Measurements from ENCODE around the gene ADIPOQ.

Gene ADIPOQ

DNA sequence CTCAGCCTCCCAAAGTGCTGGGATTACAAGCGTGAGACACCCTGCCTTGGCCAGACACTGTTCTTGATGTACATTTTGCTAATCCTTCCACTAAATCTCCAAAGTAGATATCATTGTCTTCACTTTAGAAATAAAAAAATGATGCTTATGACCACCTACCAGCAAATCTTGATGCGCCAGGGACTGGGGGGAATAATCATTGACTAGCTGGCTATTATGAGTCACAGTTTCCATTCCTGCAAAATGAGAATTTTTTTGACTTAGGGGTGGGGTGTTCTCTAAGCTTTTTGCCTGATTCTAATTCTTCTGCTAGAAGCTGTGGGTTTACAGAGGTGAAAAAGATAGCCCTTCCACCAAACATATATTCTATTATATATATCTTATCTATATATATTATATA lies 19.1 kb upstream of the ADIPOQ start:
- DNase-seq (ENCODE audit: low read depth): no peak
- H3K4me3 ChIP-seq (ENCODE audit: low read length): no peak overlapping the region
- TF ChIP-seq, protein P1, sequence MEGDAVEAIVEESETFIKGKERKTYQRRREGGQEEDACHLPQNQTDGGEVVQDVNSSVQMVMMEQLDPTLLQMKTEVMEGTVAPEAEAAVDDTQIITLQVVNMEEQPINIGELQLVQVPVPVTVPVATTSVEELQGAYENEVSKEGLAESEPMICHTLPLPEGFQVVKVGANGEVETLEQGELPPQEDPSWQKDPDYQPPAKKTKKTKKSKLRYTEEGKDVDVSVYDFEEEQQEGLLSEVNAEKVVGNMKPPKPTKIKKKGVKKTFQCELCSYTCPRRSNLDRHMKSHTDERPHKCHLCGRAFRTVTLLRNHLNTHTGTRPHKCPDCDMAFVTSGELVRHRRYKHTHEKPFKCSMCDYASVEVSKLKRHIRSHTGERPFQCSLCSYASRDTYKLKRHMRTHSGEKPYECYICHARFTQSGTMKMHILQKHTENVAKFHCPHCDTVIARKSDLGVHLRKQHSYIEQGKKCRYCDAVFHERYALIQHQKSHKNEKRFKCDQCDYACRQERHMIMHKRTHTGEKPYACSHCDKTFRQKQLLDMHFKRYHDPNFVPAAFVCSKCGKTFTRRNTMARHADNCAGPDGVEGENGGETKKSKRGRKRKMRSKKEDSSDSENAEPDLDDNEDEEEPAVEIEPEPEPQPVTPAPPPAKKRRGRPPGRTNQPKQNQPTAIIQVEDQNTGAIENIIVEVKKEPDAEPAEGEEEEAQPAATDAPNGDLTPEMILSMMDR (conservative IDR thresholded peaks at IDR 0.05; ENCODE audit: low read length): no peak

DNA sequence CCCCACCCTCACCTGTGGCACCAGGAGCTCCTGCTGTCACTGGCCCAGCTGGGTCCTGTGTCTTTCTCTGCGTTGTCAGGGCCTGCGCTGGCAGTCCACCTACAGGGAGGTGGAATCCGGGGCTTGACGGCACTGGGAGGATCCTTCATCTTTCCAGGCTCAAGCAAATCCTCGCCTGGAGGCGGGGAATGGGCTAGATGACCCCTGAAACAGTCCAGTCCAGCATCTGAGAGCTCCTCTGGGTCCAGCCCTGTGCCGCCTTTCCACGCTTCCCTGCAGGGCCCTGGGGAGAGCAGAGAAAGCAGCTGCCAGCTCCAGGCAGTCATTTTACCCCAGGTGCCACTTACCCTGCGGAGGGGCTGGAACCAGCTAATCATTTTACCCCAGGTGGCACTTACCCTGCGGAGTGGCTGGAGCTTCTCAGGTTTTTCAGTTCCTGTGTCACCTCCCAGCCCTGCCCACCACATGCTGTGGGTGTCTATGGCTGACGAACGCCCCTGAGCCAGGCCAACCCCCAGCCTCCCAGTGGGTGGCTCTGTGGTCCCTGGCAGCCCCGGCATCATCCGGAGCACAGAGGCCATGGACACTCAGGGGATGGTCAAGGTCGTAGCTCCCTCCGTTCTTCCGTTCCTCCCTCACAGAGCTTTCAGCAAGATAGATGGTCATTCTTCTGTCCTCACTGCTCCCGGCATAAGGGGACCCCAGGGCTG lies 17.9 kb upstream of the ADIPOQ start:
- TF ChIP-seq, protein P1 (conservative IDR thresholded peaks at IDR 0.05; ENCODE audit: low read length): no peak
- DNase-seq (ENCODE audit: low read depth): no peak
- no peak overlapping the region for H3K4me3 ChIP-seq (ENCODE audit: low read length)

DNA sequence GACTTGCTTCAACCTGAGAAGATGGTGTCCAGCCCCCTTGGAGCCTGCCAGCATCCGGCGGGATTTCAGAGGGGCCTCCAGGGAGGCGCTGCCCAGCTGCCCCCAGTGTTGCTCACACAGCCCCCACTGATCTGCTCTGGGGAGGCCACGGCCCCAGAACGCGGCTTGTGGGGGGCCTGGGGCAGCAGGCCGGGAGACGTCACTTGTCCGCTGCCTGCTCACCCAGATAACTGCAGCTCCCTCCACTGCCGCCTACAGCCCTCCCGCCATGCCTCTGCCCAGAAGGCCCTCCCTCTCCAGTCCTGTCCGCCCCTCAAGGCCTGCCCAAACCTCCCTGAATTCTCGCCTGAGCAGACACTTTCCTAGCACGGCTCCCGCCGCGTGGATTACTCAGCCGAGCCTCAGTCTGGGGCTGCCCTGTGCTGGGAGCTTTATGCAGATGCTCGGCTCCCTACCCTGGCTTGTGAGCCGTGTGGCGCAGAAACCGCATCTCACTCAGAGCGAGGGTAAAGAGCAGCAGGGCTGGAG lies 17.2 kb upstream of the ADIPOQ start:
- no peak overlapping the region for H3K4me3 ChIP-seq (ENCODE audit: low read length)
- DNase-seq (ENCODE audit: low read depth): peak; percentile 57
- TF ChIP-seq, protein P1 (conservative IDR thresholded peaks at IDR 0.05; ENCODE audit: low read length): no peak

DNA sequence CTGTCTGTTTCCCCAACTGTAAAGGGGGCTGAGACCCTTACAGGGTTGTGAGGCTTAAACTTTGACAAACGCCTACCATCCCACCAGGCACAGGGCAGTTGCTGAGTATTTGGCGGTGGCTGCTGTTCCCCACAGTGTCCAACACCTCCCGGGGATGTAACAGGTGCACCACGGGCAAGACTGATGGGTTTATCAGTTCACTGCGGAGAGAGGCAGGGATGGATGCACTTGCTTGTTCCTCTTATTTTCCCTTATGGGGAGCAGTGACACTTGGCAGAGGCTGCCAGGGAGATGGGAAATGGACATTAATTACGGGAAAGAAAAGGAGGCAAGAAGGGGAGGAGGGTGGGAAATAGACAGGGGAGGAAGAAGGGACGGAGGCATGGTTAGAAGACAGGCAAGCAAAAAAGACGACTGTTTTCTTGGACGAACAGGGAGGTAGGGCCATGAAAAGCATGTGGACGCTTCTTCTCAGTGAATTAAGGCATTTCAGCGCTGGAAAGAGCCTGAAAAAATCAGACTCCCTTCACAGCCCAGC lies 16.6 kb upstream of the ADIPOQ start:
- no peak for DNase-seq (ENCODE audit: low read depth)
- TF ChIP-seq, protein P1 (conservative IDR thresholded peaks at IDR 0.05; ENCODE audit: low read length): no peak
- H3K4me3 ChIP-seq (ENCODE audit: low read length): no peak overlapping the region

DNA sequence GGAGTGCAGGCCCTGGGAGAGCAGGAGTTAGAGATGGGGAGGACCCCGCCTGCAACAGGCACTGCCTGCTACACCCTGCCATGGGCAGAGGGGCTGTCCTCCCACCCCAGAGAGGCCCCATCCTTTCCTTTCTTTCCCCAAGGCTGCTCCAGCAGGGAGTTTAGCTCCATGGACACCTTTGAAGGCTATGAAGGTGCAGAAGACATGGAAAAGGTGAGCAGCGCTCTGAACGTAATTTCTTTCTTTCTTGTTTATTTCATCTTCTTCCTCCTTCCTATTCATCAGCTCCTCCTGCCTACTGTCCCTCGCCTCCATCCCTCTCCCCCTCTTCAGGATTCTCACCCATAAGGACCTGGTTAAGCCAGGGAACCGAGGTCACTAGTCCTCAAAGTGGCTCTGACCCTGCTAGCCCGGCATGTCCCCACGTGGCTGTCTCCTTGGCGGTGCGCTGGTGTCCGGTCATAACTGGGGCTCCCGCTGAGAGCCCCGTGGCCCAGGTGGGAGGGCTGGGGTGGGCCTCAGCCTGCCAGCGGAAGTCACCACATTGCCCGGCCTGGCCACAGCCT lies 16.0 kb upstream of the ADIPOQ start:
- no peak for DNase-seq (ENCODE audit: low read depth)
- TF ChIP-seq, protein P1 (conservative IDR thresholded peaks at IDR 0.05; ENCODE audit: low read length): no peak
- H3K4me3 ChIP-seq (ENCODE audit: low read length): peak overlapping the region; percentile 60

DNA sequence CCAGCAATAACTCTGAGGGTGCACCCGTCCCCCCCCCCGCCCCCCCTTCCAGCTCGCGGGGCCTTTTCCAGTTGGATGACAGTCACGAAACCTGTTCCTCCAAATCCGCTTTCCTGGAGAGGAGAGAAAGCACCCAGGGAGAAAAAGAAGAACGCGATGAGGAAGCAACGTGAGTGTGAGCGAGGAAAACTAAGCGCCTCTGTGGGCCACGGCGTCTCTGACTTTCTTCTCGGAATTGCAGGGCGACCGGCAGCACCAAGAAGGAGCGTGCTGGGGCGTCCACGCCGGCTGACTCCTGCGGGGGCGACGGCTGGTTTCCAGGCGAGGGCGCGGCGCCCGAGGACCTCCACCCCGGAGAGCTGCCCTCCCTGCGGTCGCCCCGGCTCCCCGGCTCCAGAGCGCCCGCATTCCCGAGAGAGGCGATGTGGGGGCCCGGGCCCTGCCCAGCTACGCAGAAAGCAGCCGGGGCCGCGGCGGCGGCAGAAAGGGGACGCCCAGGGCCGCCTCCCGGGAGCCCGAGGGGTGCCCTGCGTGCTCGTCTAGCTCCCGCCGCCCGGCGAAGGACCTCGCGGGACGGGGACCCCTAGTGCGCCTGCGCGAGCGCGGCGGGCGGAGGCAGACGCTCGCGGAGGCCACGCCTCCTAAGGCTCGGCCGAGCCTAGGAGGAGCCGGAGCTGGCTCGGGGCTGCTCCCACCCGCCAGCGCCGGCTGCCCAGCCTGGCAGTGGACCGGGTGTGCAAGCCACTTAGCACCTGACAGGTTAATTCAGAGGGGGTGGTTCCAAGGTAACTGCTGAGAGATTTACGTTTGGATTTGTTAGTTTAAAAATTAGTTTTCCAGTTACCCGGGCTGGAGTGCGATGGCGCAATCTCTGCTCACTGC lies 15.3 kb upstream of the ADIPOQ start:
- TF ChIP-seq, protein P1 (conservative IDR thresholded peaks at IDR 0.05; ENCODE audit: low read length): no peak
- peak; percentile 74 for DNase-seq (ENCODE audit: low read depth)
- H3K4me3 ChIP-seq (ENCODE audit: low read length): peak overlapping the region; percentile 60

Data from AG10803 (cell line).